ENCODE results near the gene GAS7. TPM values are rescaled to one million over a fixed set of nuclear protein-coding genes. Genes with fewer than 3 reads are reported as not detected.
A peak's percentile ranks its signal among the peaks of the same experiment; 100 is the strongest.
"Not testable (repeated sequence)": the region's sequence is repeated elsewhere in the genome, so short reads cannot be mapped to it uniquely, and the experiment has no call there.

GAS7 gene
- total and polyA plus RNA-seq, 3 donors from 2014 or later: 70.2 to 184 (median 152) TPM

DNA sequence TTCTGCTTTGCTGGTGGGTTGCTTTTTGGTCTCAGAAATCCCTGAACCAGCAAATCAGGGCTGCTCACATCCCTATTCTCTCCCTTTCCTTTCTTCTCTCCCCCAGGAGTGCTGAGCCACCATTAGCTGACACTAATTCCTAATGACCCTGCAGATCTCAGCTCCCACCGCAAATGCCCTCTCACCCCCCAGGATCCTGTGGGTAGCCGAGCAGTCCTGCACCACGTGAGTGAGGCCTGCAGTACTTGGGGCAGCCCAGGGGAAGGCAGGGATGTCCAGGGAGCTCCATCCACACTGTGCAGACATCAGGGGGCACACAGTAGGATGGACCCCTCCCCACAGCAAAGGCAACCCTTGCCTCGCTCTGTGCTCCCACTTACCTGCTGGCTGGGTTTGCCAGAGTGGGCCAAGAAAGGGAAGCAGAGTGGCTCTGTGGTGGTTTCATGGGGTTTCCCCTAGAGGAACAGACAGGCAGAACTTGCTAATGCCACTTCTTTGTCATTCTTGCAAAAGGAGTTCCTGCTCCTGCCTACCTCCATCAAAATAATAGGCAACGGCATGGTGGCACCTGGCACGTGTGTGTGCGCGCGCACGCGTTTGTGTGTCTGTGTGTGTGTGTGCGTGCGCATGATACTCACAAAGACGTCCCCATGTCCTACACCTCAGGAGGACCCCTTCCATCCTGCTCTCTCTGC, 135.6 kb downstream of the GAS7 start:
- intact Hi-C loops (cut with DNase I; ENCODE audit: low total_unique reads): no loop called here
- WGBS, 2 donors: 92 to 93% methylated on average over 13 to 14 of the region's 14 CpGs
- Histone ChIP-seq H3K9me3 (no peaks in the 10 kb centered on the region), H3K36me3 (ENCODE audit: low read depth, missing control alignments) (no peaks in the 10 kb centered on the region), H3K4me1 (no peaks in the 10 kb centered on the region), H3K4me3 (no peak overlapping the region), H3K27ac (no peak overlapping the region), H3K27me3 (no peaks in the 10 kb centered on the region)
- DNase-seq: no peak
- TF ChIP-seq POLR2A (IDR thresholded peaks at IDR 0.05) (no peak), CTCF (IDR thresholded peaks at IDR 0.05) (no peak)

- DNase-seq: no peak
- H3K27ac ChIP-seq: peak overlapping the region in 1 of 2 donors; percentile 34
- intact Hi-C loops (cut with DNase I; ENCODE audit: low total_unique reads): no loop called here
Observed at GRCh38 chr17:10061111-10061845, 137.1 kb downstream of the GAS7 start.

DNA sequence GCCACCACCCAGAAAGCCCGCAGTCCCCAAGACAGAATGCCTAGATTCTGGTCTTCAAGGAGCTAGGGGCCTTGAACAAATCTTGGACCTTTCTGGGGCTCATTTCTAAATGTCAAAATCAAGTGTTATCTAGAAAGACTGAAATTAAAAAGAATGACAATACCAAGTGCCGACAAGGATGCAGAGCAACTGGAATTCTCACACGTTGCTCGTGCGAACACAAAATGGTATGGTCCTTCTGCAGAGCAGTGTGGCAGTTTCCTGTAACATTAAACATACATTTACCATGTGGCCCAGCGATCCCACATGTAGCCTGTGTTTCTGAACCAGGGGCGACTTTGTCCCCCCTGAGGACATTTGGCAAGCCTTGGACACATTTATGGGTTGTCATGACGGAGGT, 137.9 kb downstream of the GAS7 start:
- no peak overlapping the region for H3K4me3 ChIP-seq
- 96 to 98% methylated on average over 7 to 8 of the region's 8 CpGs for WGBS, 2 donors
- no peaks in the 10 kb centered on the region for H3K27me3 ChIP-seq
- H3K4me1 ChIP-seq: no peaks in the 10 kb centered on the region
- intact Hi-C loops (cut with DNase I; ENCODE audit: low total_unique reads): no loop called here
- TF ChIP-seq CTCF (IDR thresholded peaks at IDR 0.05) (no peak), POLR2A (IDR thresholded peaks at IDR 0.05) (no peak)
- DNase-seq: no peak
- H3K9me3 ChIP-seq: no peaks in the 10 kb centered on the region
- H3K36me3 ChIP-seq (ENCODE audit: low read depth, missing control alignments): no peaks in the 10 kb centered on the region
- H3K27ac ChIP-seq: no peak overlapping the region

More at GRCh38 chr17:10061111-10061845, 137.1 kb downstream of the GAS7 start:
- Histone ChIP-seq H3K4me1 (no peaks in the 10 kb centered on the region), H3K27me3 (no peaks in the 10 kb centered on the region), H3K9me3 (no peaks in the 10 kb centered on the region), H3K4me3 (no peak overlapping the region), H3K36me3 (ENCODE audit: low read depth, missing control alignments) (no peaks in the 10 kb centered on the region)
- 69 to 70% methylated on average over 13 of the region's 13 CpGs for WGBS, 2 donors
- TF ChIP-seq POLR2A (IDR thresholded peaks at IDR 0.05): no peak

DNA sequence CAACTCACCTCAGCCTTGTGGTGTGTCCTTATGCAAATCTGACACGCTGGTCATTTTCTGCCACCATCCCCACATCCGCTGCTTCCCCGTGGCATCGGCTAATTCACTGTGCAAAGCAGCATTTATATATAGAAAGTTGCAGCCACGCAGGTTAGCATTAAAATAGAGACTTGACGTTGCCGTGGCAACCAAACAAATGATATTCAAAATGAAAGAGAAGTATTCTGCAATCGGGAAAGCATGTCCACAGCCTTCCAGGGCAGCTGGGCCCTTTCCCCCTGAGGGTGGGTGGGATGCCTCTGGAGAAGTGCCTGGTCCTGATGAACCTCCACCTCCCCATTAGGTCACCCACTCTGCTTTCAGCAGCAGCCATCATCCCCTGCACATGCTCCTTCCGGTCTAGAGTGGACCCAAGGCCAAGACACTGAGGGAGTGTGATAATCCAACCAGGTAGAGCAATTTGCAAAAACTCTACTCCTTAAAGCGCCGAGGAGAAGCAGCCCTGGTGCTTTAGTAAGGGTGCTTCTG, 138.7 kb downstream of the GAS7 start:
- Histone ChIP-seq H3K27ac (no peak overlapping the region), H3K9me3 (no peaks in the 10 kb centered on the region), H3K4me1 (no peaks in the 10 kb centered on the region), H3K27me3 (no peaks in the 10 kb centered on the region), H3K36me3 (ENCODE audit: low read depth, missing control alignments) (no peaks in the 10 kb centered on the region), H3K4me3 (no peak overlapping the region)
- WGBS, 2 donors: 55 to 69% methylated on average over 8 to 11 of the region's 11 CpGs
- no peak for DNase-seq
- no peak for TF ChIP-seq POLR2A (IDR thresholded peaks at IDR 0.05)
- no peak for TF ChIP-seq CTCF (IDR thresholded peaks at IDR 0.05)
- intact Hi-C loops (cut with DNase I; ENCODE audit: low total_unique reads): no loop called here

DNA sequence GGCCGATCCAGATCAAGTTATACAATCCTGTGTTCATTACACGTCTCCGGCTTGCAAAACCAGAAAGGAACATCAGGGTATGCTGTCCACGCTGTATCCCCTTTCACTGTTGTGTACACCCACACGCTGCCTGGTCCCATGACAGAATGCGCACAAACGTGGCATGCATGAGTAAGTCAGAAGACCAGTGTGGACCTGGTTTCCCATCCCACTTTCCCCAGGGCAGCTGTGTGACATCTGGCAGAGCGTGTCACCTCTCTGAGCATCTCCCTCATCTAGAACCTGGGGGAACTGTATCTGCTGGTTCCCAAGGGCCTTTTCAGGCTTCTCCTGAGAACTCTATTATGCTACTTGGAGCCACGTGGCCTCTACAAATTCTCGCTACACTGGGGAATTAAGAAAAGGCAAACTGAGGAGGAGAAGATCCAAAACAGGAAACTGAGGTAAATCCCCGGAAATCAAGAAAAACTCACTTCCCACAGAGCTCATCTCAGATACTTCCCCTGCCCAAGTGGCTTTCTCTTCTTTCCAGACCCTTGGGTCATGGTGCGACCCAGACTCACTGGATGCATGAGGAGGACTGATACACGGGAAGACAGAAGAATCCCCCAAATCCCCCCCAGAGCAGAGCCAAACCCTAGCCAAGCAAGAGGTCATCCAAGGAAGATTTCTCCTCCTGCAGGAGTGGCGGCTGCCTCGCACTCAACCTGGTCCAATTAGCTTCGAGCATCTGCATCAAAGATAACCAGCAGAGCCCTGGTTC, 139.3 kb downstream of the GAS7 start:
- intact Hi-C loops (cut with DNase I; ENCODE audit: low total_unique reads): no loop called here
- no peak for TF ChIP-seq POLR2A (IDR thresholded peaks at IDR 0.05)
- no peak for TF ChIP-seq CTCF (IDR thresholded peaks at IDR 0.05)
- DNase-seq: no peak

DNA sequence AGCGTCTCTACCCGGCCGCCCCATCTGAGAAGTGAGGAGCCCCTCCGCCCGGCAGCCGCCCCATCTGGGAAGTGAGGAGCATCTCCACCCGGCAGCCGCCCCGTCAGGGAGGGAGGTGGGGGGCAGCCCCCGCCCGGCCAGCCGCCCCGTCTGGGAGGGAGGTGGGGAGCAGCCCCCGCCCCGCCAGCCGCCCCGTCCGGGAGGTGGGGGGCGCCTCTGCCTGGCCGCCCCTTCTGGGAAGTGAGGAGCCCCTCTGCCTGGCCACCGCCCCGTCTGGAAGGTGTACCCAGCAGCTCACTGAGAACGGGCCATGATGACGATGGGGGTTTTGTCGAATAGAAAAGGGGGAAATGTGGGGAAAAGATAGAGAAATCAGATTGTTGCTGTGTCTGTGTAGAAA, 140.9 kb downstream of the GAS7 start:
- DNase-seq; H3K9me3 ChIP-seq; H3K27me3 ChIP-seq; H3K4me1 ChIP-seq; intact Hi-C loops (cut with DNase I; ENCODE audit: low total_unique reads); H3K36me3 ChIP-seq (ENCODE audit: low read depth, missing control alignments); H3K4me3 ChIP-seq; H3K27ac ChIP-seq: not testable (repeated sequence)
- 96 to 99% methylated on average over 12 to 19 of the region's 25 CpGs for WGBS, 2 donors

More for the DNA sequence above, 139.3 kb downstream of the GAS7 start:
- H3K9me3 ChIP-seq: no peaks in the 10 kb centered on the region
- no peaks in the 10 kb centered on the region for H3K36me3 ChIP-seq (ENCODE audit: low read depth, missing control alignments)
- no peak overlapping the region for H3K4me3 ChIP-seq
- no peak overlapping the region for H3K27ac ChIP-seq
- H3K4me1 ChIP-seq: peaks cover under 1% of the 10 kb centered on the region
- H3K27me3 ChIP-seq: no peaks in the 10 kb centered on the region
- WGBS, 2 donors: 85 to 91% methylated on average over 16 of the region's 16 CpGs
